Testis (tissue), 3 donors: ENCODE data around the gene ITPK1. TPM values are rescaled to one million over a fixed set of nuclear protein-coding genes. Genes with fewer than 3 reads are reported as not detected.

ENCODE experiments used
- DNase-seq: peaks from one replicate; pipeline ENCODE4 v3.0.0-alpha.2; 2019
- H3K27ac ChIP-seq, 2 donors: fragments of 200-600 bp; sonication (generic); one replicate each; pipeline ENCODE4 v1.5.1; 2019
- H3K27me3 ChIP-seq: fragments of 200-600 bp; sonication (generic); one replicate; pipeline ENCODE4 v1.5.1; 2019
- H3K36me3 ChIP-seq: fragments of 200-600 bp; sonication (generic); one replicate; pipeline ENCODE4 v1.5.1; 2017; ENCODE audit warnings: low read depth; ENCODE audit errors: missing control alignments
- H3K4me1 ChIP-seq: fragments of 200-600 bp; sonication (generic); one replicate; pipeline ENCODE4 v1.5.1; 2019
- H3K4me3 ChIP-seq, 2 donors: fragments of 200-600 bp; sonication (generic); one replicate each; pipeline ENCODE4 v1.5.1; 2017 to 2019
- H3K9me3 ChIP-seq: fragments of 200-600 bp; sonication (generic); one replicate; pipeline ENCODE4 v1.5.1; 2017
- CTCF ChIP-seq, 3 experiments: fragments of 450-650 bp in 2 of 3; fragments of 200-600 bp in 1 of 3; sonication (generic) in 1 of 3; IDR thresholded peaks; one replicate each; pipeline ENCODE4 v1.5.1; 2016 to 2019; ENCODE audit warnings: antibody characterized with exemption in 3 of 3, mild to moderate bottlenecking in 2 of 3, moderate library complexity in 1 of 3
- POLR2A ChIP-seq: fragments of 450-650 bp; IDR thresholded peaks from one replicate; pipeline ENCODE4 v1.6.1; 2017; ENCODE audit warnings: antibody characterized with exemption, mild to moderate bottlenecking, moderate library complexity
- WGBS, 2 donors: methylation state at CpG; one replicate each; pipeline ENCODE4 v1.1.5; 2018; 5-methylcytosine and 5-hydroxymethylcytosine counted together
- intact Hi-C: fragments of 100-400 bp; cut with DNase I; formaldehyde crosslinking; loops from one replicate; pipeline ENCODE4 v1.15.1; 2023; ENCODE audit warnings: low total_unique reads
- polyA plus RNA-seq: library from polyadenylated mRNA; stranded (reverse); fragments of 350-450 nt; fragmentation: Illumina TruSeq; extraction: RNeasy Lipid Tissue Mini Kit (QIAGEN cat#74804); gene quantifications from one replicate; pipeline ENCODE4 v1.2.3, GENCODE V29; 2014; ENCODE audit warnings: low read depth, low replicate concordance; ENCODE audit not compliant: insufficient read depth
- total RNA-seq, 2 donors: library from RNA; depleted of rRNA; stranded (reverse); fragments of >200 nt; gene quantifications; one replicate each; pipeline ENCODE4 v1.2.3, GENCODE V29; 2016

The ITPK1 gene
- total and polyA plus RNA-seq, 3 donors from 2014 or later = 78.3 to 92.5 (median 90.6) TPM

GRCh38 chr14:92951912-92952471 is 163.7 kb downstream of the ITPK1 start:
- TF ChIP-seq POLR2A = no peak
- TF ChIP-seq CTCF (IDR thresholded peaks at IDR 0.05) = peak; percentile 92 to 94 (median 94)
- no peak overlapping the region for H3K4me3 ChIP-seq
- H3K9me3 ChIP-seq = no peaks in the 10 kb centered on the region
- peaks cover 31% of the 10 kb centered on the region for H3K4me1 ChIP-seq
- intact Hi-C loops = loop anchor here (5.0 kb wide), 1 partner anchor 165 kb away; the partner anchor contains the start of gene ITPK1
- no peaks in the 10 kb centered on the region for H3K27me3 ChIP-seq
- no peaks in the 10 kb centered on the region for H3K36me3 ChIP-seq
- no peak overlapping the region for H3K27ac ChIP-seq
- 33 to 53% methylated on average over 18 of the region's 18 CpGs for WGBS, 2 donors
- peak; percentile 88 for DNase-seq

- H3K27ac ChIP-seq = no peak overlapping the region
- peaks cover 39% of the 10 kb centered on the region for H3K4me1 ChIP-seq
- intact Hi-C loops = loop anchor here (5.0 kb wide), 1 partner anchor 166 kb away; the partner anchor contains the start of gene ITPK1
- H3K9me3 ChIP-seq = no peaks in the 10 kb centered on the region
- TF ChIP-seq CTCF (IDR thresholded peaks at IDR 0.05) (no peak), POLR2A (no peak)
- WGBS, 2 donors = 72 to 78% methylated on average over 2 to 7 of the region's 7 CpGs
- H3K36me3 ChIP-seq = no peaks in the 10 kb centered on the region
- H3K4me3 ChIP-seq = no peak overlapping the region
- no peak for DNase-seq
- H3K27me3 ChIP-seq = no peaks in the 10 kb centered on the region
Measured at GRCh38 chr14:92951261-92951660, 164.5 kb downstream of the ITPK1 start.

- intact Hi-C loops = loop anchor here (5.0 kb wide), 1 partner anchor 167 kb away; the partner anchor contains the start of gene ITPK1
- Histone ChIP-seq H3K4me1 (peaks cover 43% of the 10 kb centered on the region), H3K4me3 (no peak overlapping the region), H3K27ac (peak overlapping the region in 1 of 2 donors; percentile 13), H3K27me3 (no peaks in the 10 kb centered on the region), H3K9me3 (no peaks in the 10 kb centered on the region), H3K36me3 (no peaks in the 10 kb centered on the region)
- DNase-seq = no peak
- TF ChIP-seq CTCF (IDR thresholded peaks at IDR 0.05) (no peak), POLR2A (no peak)
- 71 to 98% methylated on average over 6 of the region's 6 CpGs for WGBS, 2 donors
Measured at GRCh38 chr14:92950773-92951172, 165.0 kb downstream of the ITPK1 start.

GRCh38 chr14:92950193-92950540 is 165.6 kb downstream of the ITPK1 start:
- Histone ChIP-seq H3K36me3 (no peaks in the 10 kb centered on the region), H3K9me3 (no peaks in the 10 kb centered on the region), H3K4me3 (no peak overlapping the region), H3K27me3 (no peaks in the 10 kb centered on the region), H3K27ac (peak overlapping the region in 1 of 2 donors; percentile 13), H3K4me1 (peaks cover 43% of the 10 kb centered on the region)
- intact Hi-C loops = loop anchor here (5.0 kb wide), 1 partner anchor 167 kb away; the partner anchor contains the start of gene ITPK1
- TF ChIP-seq CTCF (IDR thresholded peaks at IDR 0.05) = no peak
- no peak for TF ChIP-seq POLR2A
- DNase-seq = no peak
- 83 to 87% methylated on average over 7 of the region's 7 CpGs for WGBS, 2 donors
